HEK293 (cell line): Measurements from ENCODE around the gene PNPO.
A peak's percentile ranks its signal among the peaks of the same experiment; 100 is the strongest.

Source experiments
- CTCF ChIA-PET: fragments of 350-600 bp; formaldehyde crosslinking; extraction: SDS; loops from one replicate; lab custom pipeline; 2021; ENCODE audit warnings: antibody characterized with exemption; lab: Yijun Ruan, JAX
- POLR2A ChIA-PET: fragments of 300-600 bp; formaldehyde crosslinking; extraction: SDS; loops from one replicate; lab custom pipeline; 2020; ENCODE audit warnings: antibody characterized with exemption, inconsistent platforms; lab: Yijun Ruan, JAX
- H3K27ac ChIP-seq: fragments of 200-500 bp; sonication (Bioruptor generic); 2 replicates; pipeline ENCODE4 v1.5.1; 2014; ENCODE audit warnings: low read depth, low read length, control low read depth, inconsistent platforms; ENCODE audit errors: extremely low read depth
- H3K36me3 ChIP-seq, 2 experiments: fragments of 200-500 bp in 1 of 2; sonication (Bioruptor generic) in 1 of 2; 1 replicate in 1 of 2; 2 replicates in 1 of 2; pipeline ENCODE4 v1.5.1; 2014 to 2017; ENCODE audit warnings: inconsistent platforms in 2 of 2, low read length in 2 of 2; ENCODE audit not compliant: control insufficient read depth in 2 of 2, insufficient read depth in 1 of 2
- H3K4me1 ChIP-seq: fragments of 200-500 bp; sonication (Bioruptor generic); 2 replicates; pipeline ENCODE4 v1.5.1; 2014; ENCODE audit warnings: mild to moderate bottlenecking, low read length, inconsistent platforms; ENCODE audit not compliant: control insufficient read depth, insufficient read depth
- H3K4me3 ChIP-seq: 2 replicates; pipeline ENCODE4 v1.5.1; 2011; ENCODE audit warnings: low read depth, mild to moderate bottlenecking, control low read depth, low read length, moderate library complexity
- H3K9me3 ChIP-seq: fragments of 200-500 bp; sonication (Bioruptor generic); 2 replicates; pipeline ENCODE4 v1.5.1; 2014; ENCODE audit warnings: low read depth, low read length, inconsistent platforms; ENCODE audit not compliant: control insufficient read depth, insufficient read depth
- GLIS1 ChIP-seq: fragments of 450-650 bp; formaldehyde crosslinking; IDR thresholded peaks from 2 replicates; pipeline ENCODE4 v1.5.1; 2016; ENCODE audit warnings: missing biosample characterization, missing genetic modification characterization
- GLIS2 ChIP-seq: fragments of 450-650 bp; formaldehyde crosslinking; IDR thresholded peaks from 2 replicates; pipeline ENCODE4 v1.5.1; 2016; ENCODE audit warnings: missing biosample characterization, missing genetic modification characterization
- KLF16 ChIP-seq: fragments of 450-650 bp; formaldehyde crosslinking; IDR thresholded peaks from 2 replicates; pipeline ENCODE4 v1.5.1; 2017; ENCODE audit warnings: missing biosample characterization, missing genetic modification characterization
- KLF17 ChIP-seq: fragments of 450-650 bp; formaldehyde crosslinking; IDR thresholded peaks from 2 replicates; pipeline ENCODE4 v1.5.1; 2016; ENCODE audit warnings: missing biosample characterization, missing genetic modification characterization
- SALL2 ChIP-seq: fragments of 450-650 bp; formaldehyde crosslinking; IDR thresholded peaks from 2 replicates; pipeline ENCODE4 v1.5.0; 2017; ENCODE audit warnings: missing biosample characterization, mild to moderate bottlenecking, missing genetic modification characterization, borderline replicate concordance
- TRIM28 ChIP-seq: IDR thresholded peaks from 2 replicates; pipeline ENCODE4 v1.6.1; 2011; ENCODE audit warnings: low read length, control low read depth, borderline replicate concordance
- WT1 ChIP-seq: fragments of 450-650 bp; formaldehyde crosslinking; IDR thresholded peaks from 2 replicates; pipeline ENCODE4 v1.5.1; 2016; ENCODE audit warnings: missing biosample characterization, missing genetic modification characterization
- YY1 ChIP-seq: fragments of 450-650 bp; formaldehyde crosslinking; IDR thresholded peaks from 2 replicates; pipeline ENCODE4 v1.5.1; 2018; ENCODE audit warnings: missing biosample characterization, missing genetic modification characterization
- ZBTB10 ChIP-seq: fragments of 450-650 bp; formaldehyde crosslinking; IDR thresholded peaks from 2 replicates; pipeline ENCODE4 v1.5.1; 2016; ENCODE audit warnings: missing biosample characterization, missing genetic modification characterization
- ZFP37 ChIP-seq: fragments of 450-650 bp; formaldehyde crosslinking; IDR thresholded peaks from 2 replicates; pipeline ENCODE4 v1.5.1; 2016; ENCODE audit warnings: missing biosample characterization, missing genetic modification characterization
- ZFP69B ChIP-seq: fragments of 450-650 bp; formaldehyde crosslinking; IDR thresholded peaks from 2 replicates; pipeline ENCODE4 v1.5.1; 2016; ENCODE audit warnings: missing biosample characterization, missing genetic modification characterization
- ZNF146 ChIP-seq: fragments of 450-650 bp; formaldehyde crosslinking; IDR thresholded peaks from 2 replicates; pipeline ENCODE4 v1.5.1; 2016; ENCODE audit warnings: missing biosample characterization, missing genetic modification characterization
- ZNF184 ChIP-seq: fragments of 450-650 bp; IDR thresholded peaks from 2 replicates; pipeline ENCODE4 v1.5.1; 2018; ENCODE audit warnings: missing biosample characterization, mild to moderate bottlenecking, missing genetic modification characterization
- ZNF24 ChIP-seq: fragments of 450-650 bp; formaldehyde crosslinking; IDR thresholded peaks from 2 replicates; pipeline ENCODE4 v1.5.1; 2016; ENCODE audit warnings: missing biosample characterization, missing genetic modification characterization
- ZNF324 ChIP-seq: fragments of 450-650 bp; formaldehyde crosslinking; IDR thresholded peaks from 2 replicates; pipeline ENCODE4 v1.5.1; 2016; ENCODE audit warnings: missing biosample characterization, missing genetic modification characterization
- ZNF335 ChIP-seq: fragments of 450-650 bp; formaldehyde crosslinking; conservative IDR thresholded peaks from 2 replicates; pipeline ENCODE4 v1.5.1; 2016; ENCODE audit warnings: missing biosample characterization, missing genetic modification characterization
- ZNF354C ChIP-seq: fragments of 450-650 bp; formaldehyde crosslinking; IDR thresholded peaks from 2 replicates; pipeline ENCODE4 v1.5.1; 2016; ENCODE audit warnings: missing biosample characterization, missing genetic modification characterization, low read depth, borderline replicate concordance
- ZNF473 ChIP-seq: fragments of 450-650 bp; formaldehyde crosslinking; IDR thresholded peaks from 2 replicates; pipeline ENCODE4 v1.5.1; 2017; ENCODE audit warnings: missing biosample characterization, missing genetic modification characterization
- ZNF488 ChIP-seq: fragments of 450-650 bp; formaldehyde crosslinking; IDR thresholded peaks from 2 replicates; pipeline ENCODE4 v1.5.1; 2016; ENCODE audit warnings: missing biosample characterization, missing genetic modification characterization
- ZNF501 ChIP-seq: fragments of 450-650 bp; formaldehyde crosslinking; IDR thresholded peaks from 2 replicates; pipeline ENCODE4 v1.5.1; 2016; ENCODE audit warnings: missing biosample characterization, missing genetic modification characterization
- ZNF514 ChIP-seq: fragments of 450-650 bp; formaldehyde crosslinking; IDR thresholded peaks from 2 replicates; pipeline ENCODE4 v1.5.1; 2016; ENCODE audit warnings: missing biosample characterization, missing genetic modification characterization
- ZNF610 ChIP-seq: fragments of 450-650 bp; formaldehyde crosslinking; IDR thresholded peaks from 2 replicates; pipeline ENCODE4 v1.5.1; 2016; ENCODE audit warnings: missing biosample characterization, missing genetic modification characterization, borderline replicate concordance
- ZNF624 ChIP-seq: fragments of 450-650 bp; formaldehyde crosslinking; IDR thresholded peaks from 2 replicates; pipeline ENCODE4 v1.5.1; 2017; ENCODE audit warnings: missing biosample characterization, missing genetic modification characterization
- ZNF645 ChIP-seq: fragments of 450-650 bp; formaldehyde crosslinking; IDR thresholded peaks from 2 replicates; pipeline ENCODE4; 2016; ENCODE audit warnings: missing biosample characterization, missing genetic modification characterization
- ZNF777 ChIP-seq: fragments of 450-650 bp; formaldehyde crosslinking; IDR thresholded peaks from 2 replicates; pipeline ENCODE4 v1.5.1; 2017; ENCODE audit warnings: missing biosample characterization, missing genetic modification characterization, borderline replicate concordance
- ZNF785 ChIP-seq: fragments of 450-650 bp; formaldehyde crosslinking; IDR thresholded peaks from 2 replicates; pipeline ENCODE4 v1.5.1; 2016; ENCODE audit warnings: missing biosample characterization, missing genetic modification characterization
- ZSCAN30 ChIP-seq: fragments of 450-650 bp; IDR thresholded peaks from 2 replicates; pipeline ENCODE4 v1.5.1; 2018; ENCODE audit warnings: missing biosample characterization, mild to moderate bottlenecking, missing genetic modification characterization, moderate library complexity

The PNPO gene

GRCh38 chr17:47969930-47970724 lies 28.8 kb downstream of the PNPO start:
- Histone ChIP-seq H3K9me3 (no peaks in the 10 kb centered on the region), H3K36me3 (peaks cover 8 to 27% of the 10 kb centered on the region in 2 experiments), H3K4me1 (peaks cover 7% of the 10 kb centered on the region; the same call in 1 of the 2 replicates), H3K27ac (no peak overlapping the region), H3K4me3 (peak overlapping the region; percentile 9; the same call in 1 of the 2 replicates)
- TF ChIP-seq KLF17 (tag by site-specific recombination) (0 out of 2 replicates have a peak, but pooled peaks have one; percentile 4), ZNF785 (0 out of 2 replicates have a peak, but pooled peaks have one; percentile 35), ZFP37 (tag by site-specific recombination) (no peak), ZNF473 (tag by site-specific recombination) (no peak), ZNF501 (tag by site-specific recombination) (peak; percentile 33; the same call in 1 of the 2 replicates), ZNF24 (tag by site-specific recombination) (0 out of 2 replicates have a peak, but pooled peaks have one; percentile 46), KLF16 (tag by site-specific recombination) (peak; percentile 15; the same call in 1 of the 2 replicates), ZBTB10 (tag by site-specific recombination) (peak; percentile 23; the same call in 1 of the 2 replicates), ZNF610 (tag by site-specific recombination) (0 out of 2 replicates have a peak, but pooled peaks have one; percentile 36), ZNF146 (tag by site-specific recombination) (no peak), WT1 (tag by site-specific recombination) (0 out of 2 replicates have a peak, but pooled peaks have one; percentile 9), ZNF624 (no peak), ZNF335 (peak; percentile 86), ZFP69B (tag by site-specific recombination) (0 out of 2 replicates have a peak, but pooled peaks have one; percentile 13)
- ChIA-PET CTCF (interaction anchor here (0.5 to 21.9 kb wide), 26 partner anchors 9 to 264 kb away, joined by 3 to 592 read pairs (median 4); partner anchors contain the start of genes PNPO, PRR15L and SCRN2), POLR2A (interaction anchor here (0.5 to 3.1 kb wide), 28 partner anchors 9 to 655 kb away, joined by 3 to 37 read pairs (median 4); partner anchors contain the start of genes KPNB1, LRRC46, MRPL10 and NFE2L1)

- Histone ChIP-seq H3K4me1 (peaks cover 7% of the 10 kb centered on the region; the same call in 1 of the 2 replicates), H3K36me3 (peaks cover 8 to 34% of the 10 kb centered on the region in 2 experiments), H3K27ac (peak within 1 kb of the TSS; percentile 69; the same call in 1 of the 2 replicates), H3K4me3 (peak within 1 kb of the TSS; percentile 87), H3K9me3 (no peaks in the 10 kb centered on the region)
- CTCF ChIA-PET = interaction anchor here (0.6 to 21.9 kb wide), 30 partner anchors 8 to 814 kb away, joined by 3 to 592 read pairs (median 4); partner anchors contain the start of genes PNPO, PRR15L, SCRN2 and SNX11
- POLR2A ChIA-PET = interaction anchor here (0.5 to 3.1 kb wide), 32 partner anchors 8 to 1381 kb away, joined by 3 to 37 read pairs (median 4); partner anchors contain the start of genes KPNB1, LRRC46, MRPL10 and NFE2L1
- peak; percentile 89 for TF ChIP-seq YY1 (tag by site-specific recombination)
- TF ChIP-seq TRIM28 = peak; percentile 50; the same call in 1 of the 2 replicates
- TF ChIP-seq ZNF354C = no peak
- no peak for TF ChIP-seq ZNF624
- peak; percentile 79 for TF ChIP-seq ZSCAN30 (tag by site-specific recombination)
- peak; percentile 89 for TF ChIP-seq GLIS2
- TF ChIP-seq ZNF514 = no peak
- TF ChIP-seq ZNF777 (tag by site-specific recombination) = no peak
- peak; percentile 9; the same call in 1 of the 2 replicates for TF ChIP-seq ZNF184 (tag by site-specific recombination)
- TF ChIP-seq SALL2 (tag by site-specific recombination) = no peak
- peak; percentile 76 for TF ChIP-seq GLIS1 (tag by site-specific recombination)
- TF ChIP-seq ZNF645 = no peak
- peak; percentile 69; the same call in 1 of the 2 replicates for TF ChIP-seq ZNF488 (tag by site-specific recombination)
- peak; percentile 90 for TF ChIP-seq ZNF324 (tag by site-specific recombination)
Measured at GRCh38 chr17:47970725-47971499, 29.5 kb downstream of the PNPO start, which contains the start of gene CDK5RAP3. Gene CDK5RAP3, plus strand, starts transcription at chr17:47971113. Its CDS starts 34 bp downstream, at chr17:47971147.
